H1 (cell line): ENCODE measurements around the gene MINDY1. TPM values are rescaled to one million over a fixed set of nuclear protein-coding genes. Genes with fewer than 3 reads are reported as not detected.

ENCODE experiments used
- POLR2AphosphoS5 ChIP-seq: IDR thresholded peaks from 2 replicates; pipeline ENCODE4 v1.6.1; 2011; ENCODE audit warnings: low read depth, low read length
- polyA plus RNA-seq, 7 experiments: library from polyadenylated mRNA; depleted of rRNA in 3 of 7; stranded (reverse) in 5 of 7; unstranded in 2 of 7; fragments of >200 nt in 5 of 7; fragments of 200-250 nt in 2 of 7; gene quantifications; 1 replicate in 5 of 7; 2 replicates in 1 of 7; 4 replicates in 1 of 7; pipeline versions ENCODE4 v1.2.1 to v1.2.3, GENCODE V29; 2011 to 2013; ENCODE audit warnings: missing spikeins in 2 of 7, mixed read lengths in 2 of 7
- total RNA-seq: library from RNA; stranded (reverse); fragmentation: NEBNext Ultra II Directional; extraction: Animal tissue kit (Norgen Biotek cat#: 25700); gene quantifications from 2 replicates; pipeline ENCODE4 v1.2.1, GENCODE V29; 2021

The MINDY1 gene
- total and polyA plus RNA-seq, 2 of the 8 experiments (the other 6 are each of a cell fraction or from before 2014, with no cell fraction given) = 10.3 to 11.4 TPM

DNA sequence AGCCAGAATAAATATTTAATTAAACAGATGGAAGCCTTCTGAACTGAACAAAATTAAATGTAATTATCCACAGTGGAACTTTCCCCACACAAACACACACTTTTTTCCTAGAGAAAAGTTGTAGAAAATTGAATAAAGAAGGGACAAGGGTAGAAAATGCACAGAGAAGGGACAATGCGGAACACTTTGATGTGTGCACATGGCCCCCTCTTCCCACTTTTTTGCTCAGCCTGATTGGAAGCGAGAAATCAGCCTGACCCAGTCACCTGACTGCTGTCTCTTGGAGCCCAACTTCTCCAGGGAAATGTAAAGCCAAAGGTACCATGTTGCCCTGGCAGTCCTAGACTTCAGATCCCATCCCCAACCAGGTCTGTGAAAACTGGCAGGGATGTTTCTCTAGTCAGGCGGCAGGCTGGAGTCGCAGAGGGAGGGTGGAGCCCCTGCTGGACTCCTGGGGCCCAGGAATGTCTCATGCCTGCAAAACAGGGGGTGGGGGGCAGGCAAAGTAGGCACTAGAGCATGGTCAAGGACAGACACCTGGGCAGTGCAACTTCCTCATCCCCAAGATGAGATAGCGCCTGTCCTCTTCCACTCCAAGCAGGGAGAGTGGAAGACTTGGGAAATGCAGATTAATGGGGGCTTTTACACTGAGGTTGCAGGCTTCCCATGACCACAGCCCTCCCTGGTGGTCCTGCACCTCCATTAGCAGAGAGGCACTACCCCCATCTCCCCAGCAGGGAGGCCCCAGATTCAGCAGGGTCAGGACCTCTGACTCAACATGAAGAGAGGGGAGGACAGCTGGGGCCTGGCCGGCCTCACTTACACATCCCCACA is 34.9 kb downstream of the MINDY1 start (continued):
- TF ChIP-seq POLR2AphosphoS5 = no peak
